NCI-H345 treated with DMSO at 0.1 percent for 48 hours (cell line): Measurements from ENCODE around the gene GPR75.

Source experiments
- DNase-seq: peaks from one replicate; lab custom pipeline; 2025; ENCODE audit not compliant: unreplicated experiment; lab: John Stamatoyannopoulos, UW

Gene GPR75

GRCh38 chr2:53859206-53860181 is at the start of gene GPR75:
TSS of gene GPR75 (minus strand) at chr2:53859967. CDS start at chr2:53854756, 5,211 bp downstream.
- DNase-seq = no peak

DNA sequence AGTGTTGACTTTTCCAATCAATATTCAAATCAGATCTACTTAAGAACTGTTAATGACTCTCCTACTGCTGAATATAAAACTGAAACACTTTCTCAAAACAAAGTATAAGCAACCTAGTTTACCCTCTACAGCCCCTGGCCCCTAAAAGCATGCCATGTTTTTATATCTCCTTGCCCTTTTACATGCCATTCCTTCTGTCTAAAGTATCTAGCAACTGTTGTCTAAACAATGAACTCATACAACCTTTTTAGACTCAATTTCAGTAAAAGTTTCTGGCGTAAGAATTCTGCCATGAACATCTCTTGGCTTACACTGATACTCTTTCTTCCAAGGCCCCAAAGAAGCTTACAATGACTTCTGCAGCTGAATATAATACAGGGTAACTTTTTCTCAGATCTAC is 47.8 kb upstream of the GPR75 start:
- no peak for DNase-seq

- no peak for DNase-seq
Observed at GRCh38 chr2:53905396-53905795, 45.6 kb upstream of the GPR75 start.

- DNase-seq = no peak
Observed at GRCh38 chr2:53903011-53903410, 43.2 kb upstream of the GPR75 start.

- no peak for DNase-seq
Observed at GRCh38 chr2:53901192-53901591, 41.4 kb upstream of the GPR75 start.

- no peak for DNase-seq
Observed at GRCh38 chr2:53896864-53897263, 37.1 kb upstream of the GPR75 start.

- no peak for DNase-seq
Observed at GRCh38 chr2:53886406-53887280, 26.9 kb upstream of the GPR75 start.

DNA sequence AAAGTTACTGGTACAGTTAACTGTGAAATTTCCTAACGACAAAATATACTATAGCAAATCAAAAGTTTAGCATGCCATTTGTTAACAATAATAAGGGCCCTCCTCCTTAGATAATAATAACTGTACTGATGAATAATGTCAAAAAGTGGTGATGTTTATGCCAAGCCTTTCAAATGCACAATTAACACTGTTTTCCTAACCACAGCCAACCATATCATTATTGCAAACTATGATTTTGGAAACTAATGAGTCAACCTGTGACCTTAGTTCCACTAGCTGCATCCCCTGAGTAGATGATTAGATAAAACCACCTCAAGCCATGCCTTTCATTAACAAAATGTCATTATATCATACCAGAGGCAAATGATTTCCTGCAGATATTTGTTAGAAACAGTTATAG is 25.1 kb upstream of the GPR75 start:
- DNase-seq = no peak

DNA sequence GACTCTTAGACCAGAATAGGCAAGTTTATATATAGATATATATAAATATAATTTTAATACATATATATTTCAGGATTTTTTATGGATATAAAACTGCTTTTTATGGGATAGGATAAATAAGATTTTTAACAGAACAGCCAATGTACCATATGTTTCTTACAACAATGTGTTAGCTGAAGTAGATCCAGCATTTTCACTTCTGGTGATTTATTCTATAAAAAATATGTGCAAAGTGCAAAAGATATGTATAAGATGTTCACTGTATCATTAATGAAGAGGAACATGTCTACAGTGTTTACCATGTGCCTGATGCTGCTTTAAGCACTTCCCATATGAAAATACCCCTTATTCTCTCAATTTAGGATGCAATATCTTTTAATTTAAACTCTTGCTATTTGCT is 22.2 kb upstream of the GPR75 start:
- no peak for DNase-seq

DNA sequence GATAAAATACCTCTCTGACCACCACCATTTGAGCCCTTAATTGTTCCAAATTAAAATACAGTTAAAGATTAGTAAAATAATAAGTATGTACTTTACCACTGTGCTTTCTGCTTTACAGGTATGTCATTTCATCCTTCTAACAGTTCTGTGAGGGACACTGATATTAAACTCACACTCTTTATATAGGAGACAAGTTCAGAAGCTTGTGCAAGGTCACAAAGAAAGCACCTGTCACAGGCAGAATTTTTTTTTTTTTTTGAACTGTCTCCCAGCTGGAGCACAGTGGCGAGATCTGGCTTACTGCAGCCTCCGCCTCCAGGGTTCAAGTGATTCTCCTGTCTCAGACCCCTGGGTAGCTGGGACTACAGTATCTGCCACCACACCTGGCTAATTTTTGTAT is 21.6 kb upstream of the GPR75 start:
- DNase-seq = no peak

- no peak for DNase-seq
Observed at GRCh38 chr2:53880756-53881155, 21.0 kb upstream of the GPR75 start.

- DNase-seq = no peak
Observed at GRCh38 chr2:53877556-53877955, 17.8 kb upstream of the GPR75 start.

DNA sequence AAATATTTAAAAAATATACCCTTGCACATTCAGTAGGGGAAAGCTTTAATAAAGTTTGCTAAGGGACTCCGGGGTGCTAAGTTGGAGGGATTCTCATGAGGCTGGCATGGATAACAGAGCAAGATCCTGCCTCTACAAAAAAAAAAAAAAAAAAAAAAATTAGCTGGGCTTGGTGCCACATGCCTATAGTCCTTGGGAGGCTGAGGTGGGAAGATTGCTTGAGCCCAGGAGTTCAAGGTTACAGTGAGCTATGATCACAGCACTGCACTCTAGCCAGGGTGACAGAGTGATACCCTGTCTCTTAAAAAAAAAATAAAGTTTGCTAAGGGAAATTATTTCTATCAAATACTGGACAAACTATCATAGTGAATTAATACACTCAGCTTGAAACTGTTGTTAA is 17.3 kb upstream of the GPR75 start:
- DNase-seq = no peak

DNA sequence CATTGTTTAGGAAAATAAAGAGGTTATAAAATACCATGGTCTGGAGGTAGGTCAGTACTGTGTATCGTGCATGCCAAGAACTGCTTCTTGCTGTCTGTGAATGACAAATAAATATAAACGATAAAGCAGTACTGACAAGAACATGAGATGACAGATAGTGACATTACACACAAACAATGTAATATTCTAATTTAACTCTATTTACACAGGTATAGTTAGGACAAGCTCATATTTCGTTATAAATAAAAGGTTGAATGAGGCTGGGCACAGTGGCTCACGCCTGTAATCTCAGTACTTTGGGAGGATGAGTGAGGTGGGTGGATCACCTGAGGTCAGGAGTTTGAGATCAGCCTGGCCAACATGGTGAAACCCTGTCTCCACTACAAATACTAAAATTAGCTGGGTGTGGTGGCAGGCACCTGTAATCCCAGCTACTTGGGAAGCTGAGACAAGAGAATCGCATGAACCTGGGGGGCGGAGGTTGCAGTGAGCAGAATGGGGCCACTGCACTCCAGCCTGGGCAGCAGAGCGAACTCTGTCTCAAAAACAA is 14.7 kb upstream of the GPR75 start:
- no peak for DNase-seq

DNA sequence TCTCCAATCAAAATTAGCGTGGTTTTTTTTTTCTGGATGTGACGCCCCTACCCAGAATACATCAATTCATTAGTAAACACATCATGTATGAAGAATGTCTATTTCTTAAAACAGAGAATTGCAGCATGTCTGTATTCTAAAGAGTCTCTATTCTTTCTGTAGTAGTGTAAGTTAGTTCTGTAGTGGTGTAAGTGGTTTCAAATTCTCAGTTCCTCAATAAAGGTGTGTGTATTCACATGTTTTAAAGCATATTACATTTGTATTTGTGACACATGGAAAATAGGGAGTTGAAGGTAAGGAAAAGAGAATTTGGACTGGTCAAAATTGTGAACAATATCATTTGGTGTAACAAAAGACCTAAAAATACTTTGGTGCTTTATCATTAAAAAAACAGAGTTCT is 8.0 kb upstream of the GPR75 start:
- no peak for DNase-seq

- DNase-seq = no peak
Observed at GRCh38 chr2:53867169-53867568, 7.4 kb upstream of the GPR75 start.

GRCh38 chr2:53865962-53866361 is 6.2 kb upstream of the GPR75 start:
- no peak for DNase-seq

GRCh38 chr2:53865264-53865663 is 5.5 kb upstream of the GPR75 start:
- DNase-seq = no peak

DNA sequence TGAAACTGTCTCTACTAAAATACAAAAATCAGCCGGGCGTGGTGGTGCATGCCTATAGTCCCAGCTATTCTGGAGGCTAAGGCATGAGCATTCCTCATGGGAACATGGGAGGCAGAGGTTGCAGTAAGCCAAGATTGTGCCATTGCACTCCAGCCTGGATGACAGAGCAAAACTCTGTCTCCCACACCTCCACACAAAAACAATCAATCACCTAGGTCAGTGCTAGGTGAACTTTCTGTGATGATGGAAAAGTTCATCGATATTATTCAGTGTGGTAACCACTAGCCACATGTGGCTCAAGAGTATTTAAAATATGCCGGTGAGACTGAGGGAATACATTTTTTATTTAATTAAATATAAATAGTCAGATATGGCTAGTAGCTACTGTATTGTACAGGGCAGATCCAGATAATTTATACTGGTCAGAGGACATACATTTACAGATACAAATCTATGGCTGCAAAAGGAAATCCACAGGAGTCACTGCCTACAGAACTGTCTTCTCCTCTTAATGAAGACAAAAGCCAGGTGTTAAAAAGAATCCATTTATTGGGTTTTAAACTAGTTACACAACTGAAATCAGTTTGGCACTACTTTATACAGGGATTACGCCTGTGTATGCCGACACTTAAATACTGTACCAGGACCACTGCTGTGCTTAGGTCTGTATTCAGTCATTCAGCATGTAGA is 3.9 kb upstream of the GPR75 start:
- DNase-seq = no peak

- DNase-seq = no peak
Observed at GRCh38 chr2:53861824-53862223, 2.1 kb upstream of the GPR75 start.

DNA sequence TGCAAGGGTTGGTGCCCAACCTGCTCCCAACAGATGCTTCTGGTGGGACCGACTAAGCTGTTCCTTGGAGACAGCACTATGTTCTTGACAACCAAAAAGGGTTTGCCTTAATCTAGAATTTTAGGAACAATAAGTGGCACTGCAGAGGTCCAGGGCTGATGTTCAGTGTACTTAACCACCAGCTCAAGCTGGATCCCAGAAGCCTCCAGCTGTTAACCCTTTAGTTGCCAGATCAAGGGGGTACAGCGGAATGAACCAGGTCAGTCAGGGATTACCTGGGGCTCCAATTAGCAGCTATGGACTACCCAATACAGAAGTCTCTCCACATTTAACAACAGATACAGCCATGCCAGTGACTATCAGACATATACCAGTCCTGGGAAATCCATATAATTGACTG is 3.5 kb downstream of the GPR75 start:
- no peak for DNase-seq
